ENCODE results near the gene IQSEC1.
"Not testable (repeated sequence)": the region's sequence is repeated elsewhere in the genome, so short reads cannot be mapped to it uniquely, and the experiment has no call there.

The IQSEC1 gene

GRCh38 chr3:12891985-12892839 is 181.0 kb downstream of the IQSEC1 start:
- Mint-ChIP-seq H3K4me3 (peak overlapping the region; percentile 16), H3K4me1 (peaks cover 25% of the 10 kb centered on the region), H3K36me3 (no peaks in the 10 kb centered on the region), H3K9me3 (no peaks in the 10 kb centered on the region), H3K27me3 (peaks cover 24% of the 10 kb centered on the region), H3K27ac (no peak overlapping the region)
- ATAC-seq, result peak; percentile 42

GRCh38 chr3:12891391-12891984 is 181.7 kb downstream of the IQSEC1 start:
- Mint-ChIP-seq H3K4me1 (peaks cover 32% of the 10 kb centered on the region), H3K36me3 (no peaks in the 10 kb centered on the region), H3K27me3 (peaks cover 31% of the 10 kb centered on the region), H3K4me3 (peak overlapping the region; percentile 16), H3K27ac (no peak overlapping the region), H3K9me3 (no peaks in the 10 kb centered on the region)
- no peak for ATAC-seq

DNA sequence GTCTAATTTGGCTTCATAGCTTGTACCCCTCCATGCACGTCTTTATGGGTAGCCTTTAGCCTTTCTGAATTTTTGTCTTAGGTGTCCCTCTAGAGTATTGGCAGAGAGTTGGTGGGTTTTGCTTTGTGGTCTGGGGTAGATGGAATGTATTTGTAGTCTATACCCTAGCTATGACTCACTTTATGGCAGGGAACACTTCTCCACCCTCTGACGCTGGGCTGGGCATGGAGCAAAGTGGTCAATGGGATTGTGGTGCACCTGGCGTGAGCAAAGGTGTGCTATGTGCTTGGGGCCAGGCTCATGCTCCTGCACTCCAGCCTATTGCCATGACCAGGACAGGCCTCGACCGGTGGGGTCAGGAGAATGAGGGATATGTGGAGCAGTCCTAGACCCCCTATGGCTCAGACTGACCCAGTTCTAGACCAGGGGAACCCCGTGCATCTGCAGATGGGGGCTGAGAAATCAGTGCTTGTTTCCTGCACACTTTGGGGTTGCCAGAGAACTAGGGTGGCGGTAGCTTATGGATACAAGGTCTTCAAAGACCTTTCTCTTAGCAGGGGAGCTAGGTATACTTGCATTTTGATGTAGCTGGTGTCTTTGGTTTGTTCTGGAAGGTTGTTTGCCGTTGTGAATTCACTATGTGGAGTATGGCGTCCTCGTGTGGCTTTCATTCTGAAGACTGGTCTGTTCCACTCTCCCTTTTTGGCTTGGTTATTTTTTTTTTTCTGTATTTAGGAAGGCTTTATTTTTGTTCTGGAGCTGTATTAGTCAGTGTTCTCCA is 182.4 kb downstream of the IQSEC1 start:
- Mint-ChIP-seq H3K36me3 (no peaks in the 10 kb centered on the region), H3K4me1 (peaks cover 38% of the 10 kb centered on the region), H3K9me3 (no peaks in the 10 kb centered on the region), H3K4me3 (no peak overlapping the region), H3K27ac (no peak overlapping the region), H3K27me3 (peaks cover 31% of the 10 kb centered on the region)
- no peak for ATAC-seq

- Mint-ChIP-seq H3K27ac (no peak overlapping the region), H3K4me1 (peaks cover 43% of the 10 kb centered on the region), H3K36me3 (no peaks in the 10 kb centered on the region), H3K4me3 (peak overlapping the region; percentile 22), H3K27me3 (peaks cover 31% of the 10 kb centered on the region), H3K9me3 (no peaks in the 10 kb centered on the region)
- ATAC-seq, result no peak
These were observed 186.5 kb downstream of the IQSEC1 start for GRCh38 chr3:12886736-12887135.

- Mint-ChIP-seq H3K36me3 (no peaks in the 10 kb centered on the region), H3K27ac (no peak overlapping the region), H3K4me1 (peaks cover 44% of the 10 kb centered on the region), H3K27me3 (peaks cover 31% of the 10 kb centered on the region), H3K9me3 (no peaks in the 10 kb centered on the region), H3K4me3 (peak overlapping the region; percentile 33)
- ATAC-seq, result peak; percentile 58
These were observed 187.0 kb downstream of the IQSEC1 start for GRCh38 chr3:12886106-12886679.

DNA sequence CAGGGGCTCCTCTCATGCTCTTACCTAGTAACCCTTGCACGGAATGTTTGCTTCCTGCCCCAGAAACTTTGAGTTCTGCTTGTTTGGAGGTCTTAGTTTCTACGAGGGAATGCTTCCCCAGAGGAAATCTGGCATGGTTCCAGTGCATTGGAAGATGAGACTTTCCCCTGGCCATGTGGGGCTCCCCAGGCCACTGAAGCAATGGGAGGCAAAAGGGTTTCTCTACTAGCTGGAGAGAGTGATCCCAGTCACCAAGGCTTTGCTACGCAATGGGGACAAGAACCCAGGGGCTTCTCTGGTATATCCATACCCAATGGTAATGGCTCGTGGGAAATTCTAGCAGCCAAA is 187.7 kb downstream of the IQSEC1 start:
- H3K4me1 Mint-ChIP-seq, result peaks cover 44% of the 10 kb centered on the region
- H3K4me3 Mint-ChIP-seq, result peak overlapping the region; percentile 33
- no peak for ATAC-seq
- peaks cover 26% of the 10 kb centered on the region for H3K27me3 Mint-ChIP-seq
- no peaks in the 10 kb centered on the region for H3K9me3 Mint-ChIP-seq
- H3K27ac Mint-ChIP-seq, result peak overlapping the region; percentile 33
- no peaks in the 10 kb centered on the region for H3K36me3 Mint-ChIP-seq

GRCh38 chr3:12884790-12885582 is 188.2 kb downstream of the IQSEC1 start:
- no peaks in the 10 kb centered on the region for H3K36me3 Mint-ChIP-seq
- H3K4me1 Mint-ChIP-seq, result peaks cover 44% of the 10 kb centered on the region
- no peaks in the 10 kb centered on the region for H3K9me3 Mint-ChIP-seq
- peak overlapping the region; percentile 64 for H3K4me3 Mint-ChIP-seq
- H3K27ac Mint-ChIP-seq, result peak overlapping the region; percentile 33
- H3K27me3 Mint-ChIP-seq, result peaks cover 20% of the 10 kb centered on the region
- peak; percentile 67 for ATAC-seq

- Mint-ChIP-seq H3K4me3 (no peak overlapping the region), H3K36me3 (no peaks in the 10 kb centered on the region), H3K27ac (peak overlapping the region; percentile 33), H3K4me1 (peaks cover 44% of the 10 kb centered on the region), H3K9me3 (no peaks in the 10 kb centered on the region), H3K27me3 (peaks cover 13% of the 10 kb centered on the region)
- no peak for ATAC-seq
These were observed 189.0 kb downstream of the IQSEC1 start for GRCh38 chr3:12884186-12884680.

DNA sequence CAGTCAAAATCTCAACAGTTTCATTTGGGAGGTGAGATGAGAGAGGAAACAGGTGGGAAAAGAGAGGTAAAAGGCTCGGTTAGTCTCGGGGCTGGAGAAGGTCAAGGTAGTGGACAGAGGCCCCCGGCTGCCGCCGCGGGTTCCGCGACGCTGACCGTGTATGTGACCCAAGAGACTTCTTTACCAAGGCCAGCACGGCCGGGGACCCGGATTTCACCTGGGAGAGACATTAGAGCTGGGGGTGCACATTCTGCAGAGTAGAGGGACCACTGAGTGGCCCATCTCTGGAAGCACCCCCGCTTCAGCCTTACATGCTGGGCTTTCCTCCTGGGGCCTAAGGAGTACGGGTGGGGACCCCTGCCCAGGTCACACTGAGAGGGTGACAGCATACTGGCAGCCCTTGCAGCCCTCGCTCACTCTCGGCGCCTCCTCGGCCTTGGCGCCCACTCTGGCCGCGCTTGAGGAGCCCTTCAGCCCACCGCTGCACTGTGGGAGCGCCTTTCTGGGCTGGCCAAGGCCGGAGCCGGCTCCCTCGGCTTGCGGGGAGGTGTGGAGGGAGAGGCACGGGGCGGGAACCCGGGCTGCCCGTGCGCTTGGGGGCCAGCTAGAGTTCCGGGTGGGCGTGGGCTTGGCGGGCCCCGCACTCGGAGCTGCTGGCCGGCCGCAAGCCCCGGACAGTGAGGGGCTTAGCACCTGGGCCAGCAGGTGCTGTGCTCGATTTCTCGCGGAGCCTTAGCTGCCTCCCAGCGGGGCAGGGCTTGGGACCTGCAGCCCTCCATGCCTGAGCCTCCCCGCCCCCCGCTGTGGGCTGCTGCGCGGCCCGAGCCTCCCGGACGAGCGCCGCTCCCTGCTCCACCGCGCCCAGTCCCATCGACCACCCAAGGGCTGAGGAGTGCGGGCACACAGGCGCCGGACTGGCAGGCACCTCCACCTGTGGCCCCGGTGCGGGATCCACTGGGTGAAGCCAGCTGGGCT is 190.6 kb downstream of the IQSEC1 start:
- H3K4me1 Mint-ChIP-seq, result peaks cover 44% of the 10 kb centered on the region
- H3K4me3 Mint-ChIP-seq, result peak overlapping the region; percentile 16
- peak overlapping the region; percentile 69 for H3K27ac Mint-ChIP-seq
- no peaks in the 10 kb centered on the region for H3K9me3 Mint-ChIP-seq
- H3K27me3 Mint-ChIP-seq, result peaks cover 11% of the 10 kb centered on the region
- H3K36me3 Mint-ChIP-seq, result no peaks in the 10 kb centered on the region
- no peak for ATAC-seq

DNA sequence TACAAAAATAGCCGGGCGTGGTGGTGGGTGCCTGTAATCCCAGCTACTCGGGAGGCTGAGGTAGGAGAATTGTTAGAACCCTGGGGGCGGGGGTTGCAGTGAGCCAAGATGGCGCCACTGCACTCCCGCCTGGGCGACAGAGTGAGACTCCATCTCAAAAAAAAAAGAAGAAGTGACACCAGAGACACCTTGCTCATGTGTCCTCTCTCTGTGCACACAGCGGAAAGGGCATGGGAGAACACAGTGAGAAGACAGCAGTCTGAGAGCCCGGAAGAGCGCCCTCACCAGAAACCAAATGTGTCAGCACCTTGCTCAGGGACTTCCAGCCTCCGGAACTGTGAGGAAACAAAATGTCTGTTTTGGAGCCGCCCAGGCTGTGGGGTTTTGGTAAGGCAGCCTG is 191.4 kb downstream of the IQSEC1 start:
- H3K4me1 Mint-ChIP-seq, result peaks cover 37% of the 10 kb centered on the region
- H3K9me3 Mint-ChIP-seq, H3K36me3 Mint-ChIP-seq, H3K27me3 Mint-ChIP-seq: not testable (repeated sequence)
- peak overlapping the region; percentile 16 for H3K4me3 Mint-ChIP-seq
- H3K27ac Mint-ChIP-seq, result peak overlapping the region; percentile 69
- ATAC-seq, result peak; percentile 89

DNA sequence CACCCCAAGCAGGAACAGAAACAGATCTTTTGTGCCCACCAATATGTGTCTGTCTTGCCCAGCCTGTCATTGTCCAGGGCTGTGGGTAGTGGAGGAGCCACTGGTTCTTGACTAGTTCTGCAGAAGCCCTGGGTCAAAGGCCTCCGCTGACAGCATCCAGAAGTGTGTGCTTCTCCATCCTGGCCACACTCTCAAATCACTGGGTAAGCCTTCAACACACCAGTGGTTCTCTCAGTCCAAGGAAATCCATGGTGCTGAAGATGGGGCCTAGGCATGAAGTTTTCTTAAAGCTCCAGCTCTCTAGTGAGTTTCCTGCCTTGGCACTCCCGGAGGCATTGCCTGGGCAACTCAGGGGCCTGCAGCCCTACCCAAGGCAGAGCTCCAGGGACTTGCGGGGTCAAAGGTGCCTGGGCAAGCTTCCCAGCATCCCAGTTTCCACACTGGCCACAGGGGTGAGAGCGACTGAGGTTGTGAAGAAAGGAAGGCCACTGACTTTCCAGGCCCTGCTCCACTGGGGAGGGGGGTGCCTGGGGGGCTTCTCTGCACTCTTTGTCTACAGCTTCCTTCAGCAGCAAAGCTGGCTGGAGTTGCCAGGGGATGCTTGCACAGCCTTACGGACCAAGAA is 193.9 kb downstream of the IQSEC1 start:
- ATAC-seq, result no peak
- H3K27me3 Mint-ChIP-seq, result peaks cover 15% of the 10 kb centered on the region
- H3K36me3 Mint-ChIP-seq, result no peaks in the 10 kb centered on the region
- H3K4me3 Mint-ChIP-seq, result no peak overlapping the region
- no peaks in the 10 kb centered on the region for H3K9me3 Mint-ChIP-seq
- peaks cover 19% of the 10 kb centered on the region for H3K4me1 Mint-ChIP-seq
- no peak overlapping the region for H3K27ac Mint-ChIP-seq

- not testable (repeated sequence) for H3K9me3 Mint-ChIP-seq
These were observed 194.5 kb downstream of the IQSEC1 start for GRCh38 chr3:12878758-12879157.

GRCh38 chr3:12878141-12878574 is 195.1 kb downstream of the IQSEC1 start:
- Mint-ChIP-seq H3K9me3 (no peaks in the 10 kb centered on the region), H3K27me3 (peaks cover 15% of the 10 kb centered on the region), H3K36me3 (no peaks in the 10 kb centered on the region), H3K4me1 (peaks cover 17% of the 10 kb centered on the region), H3K4me3 (no peak overlapping the region), H3K27ac (no peak overlapping the region)
- no peak for ATAC-seq

More at GRCh38 chr3:12878758-12879157, 194.5 kb downstream of the IQSEC1 start:
- not testable (repeated sequence) for H3K36me3 Mint-ChIP-seq, H3K27ac Mint-ChIP-seq, H3K4me3 Mint-ChIP-seq, ATAC-seq
- H3K4me1 Mint-ChIP-seq, result peaks cover 17% of the 10 kb centered on the region
- peaks cover 15% of the 10 kb centered on the region for H3K27me3 Mint-ChIP-seq

Data from stimulated activated memory B cell treated with anti-CD40 and anti-IgM and Interleukin-4, amounts not matched to agents 10 μg/mL and 1 μg/mL and 100 μg/mL, for 72 hours (primary cell).